CD4-positive, alpha-beta memory T cell (primary cell): ENCODE data around the gene AHSG. TPM values are rescaled to one million over a fixed set of nuclear protein-coding genes. Genes with fewer than 3 reads are reported as not detected.

Experiments
- CTCF ChIA-PET: fragments of 350-600 bp; sonication (Branson Sonifier 250); formaldehyde crosslinking; loops from one replicate; lab custom pipeline; 2021; ENCODE audit warnings: inconsistent platforms; ENCODE audit not compliant: partially characterized antibody; lab: Charles Lee
- POLR2A ChIA-PET: fragments of 350-600 bp; sonication (Branson Sonifier 250); formaldehyde crosslinking; loops from one replicate; lab custom pipeline; 2021; ENCODE audit not compliant: partially characterized antibody; lab: Charles Lee
- DNase-seq, 5 donors: peaks; one replicate each; pipeline versions ENCODE4 v3.0.0 to v3.0.0-alpha.2; 2020 to 2022; ENCODE audit warnings: mixed read lengths in 1 of 5
- H3K27ac ChIP-seq: one replicate; pipeline ENCODE4 v1.7.0; 2013; ENCODE audit warnings: low read depth, low read length
- H3K27me3 ChIP-seq: 2 replicates; pipeline ENCODE4 v1.7.0; 2013; ENCODE audit warnings: mild to moderate bottlenecking, low read length, moderate library complexity; ENCODE audit not compliant: insufficient read depth
- H3K36me3 ChIP-seq: 2 replicates; pipeline ENCODE4 v1.7.0; 2013; ENCODE audit warnings: mild to moderate bottlenecking, low read length, moderate library complexity; ENCODE audit not compliant: insufficient read depth
- H3K4me1 ChIP-seq: 2 replicates; pipeline ENCODE4 v1.7.0; 2013; ENCODE audit warnings: mild to moderate bottlenecking, low read length, moderate library complexity; ENCODE audit not compliant: insufficient read depth
- H3K4me3 ChIP-seq, 2 donors: one replicate each; pipeline ENCODE4 v1.7.0; 2013; ENCODE audit warnings: low read length in 2 of 2, mild to moderate bottlenecking in 1 of 2
- H3K9me3 ChIP-seq, 2 donors: one replicate each; pipeline ENCODE4 v1.7.0; 2013; ENCODE audit warnings: low read length in 2 of 2, control low read depth in 1 of 2; ENCODE audit not compliant: control insufficient read depth in 1 of 2
- H3K27ac Mint-ChIP-seq, 7 donors: one replicate each; pipeline ENCODE4 v1.8.0; 2020 to 2021; ENCODE audit warnings: mixed read lengths in 7 of 7, mild to moderate bottlenecking in 6 of 7, inconsistent platforms in 3 of 7, moderate library complexity in 3 of 7
- H3K27me3 Mint-ChIP-seq, 2 donors: one replicate each; pipeline ENCODE4 v1.8.0; 2020 to 2021; ENCODE audit warnings: mixed read lengths in 2 of 2
- H3K36me3 Mint-ChIP-seq, 2 donors: one replicate each; pipeline ENCODE4 v1.8.0; 2020 to 2021; ENCODE audit warnings: mixed read lengths in 2 of 2, inconsistent platforms in 1 of 2, mild to moderate bottlenecking in 1 of 2
- H3K4me1 Mint-ChIP-seq, 4 donors: one replicate each; pipeline ENCODE4 v1.8.0; 2020 to 2021; ENCODE audit warnings: mixed read lengths in 4 of 4, mild to moderate bottlenecking in 1 of 4
- H3K4me3 Mint-ChIP-seq, 8 donors: one replicate each; pipeline ENCODE4 v1.8.0; 2020 to 2021; ENCODE audit warnings: mixed read lengths in 8 of 8, mild to moderate bottlenecking in 7 of 8, moderate library complexity in 6 of 8, inconsistent platforms in 3 of 8
- H3K9me3 Mint-ChIP-seq, 8 donors: one replicate each; pipeline ENCODE4 v1.8.0; 2020 to 2021; ENCODE audit warnings: mixed read lengths in 8 of 8, mild to moderate bottlenecking in 5 of 8, inconsistent platforms in 3 of 8, moderate library complexity in 1 of 8
- intact Hi-C: fragments of 100-400 bp; cut with micrococcal nuclease; formaldehyde crosslinking; loops from one replicate; pipeline ENCODE4 v1.15.1; 2023
- polyA plus RNA-seq, 2 donors: library from polyadenylated mRNA; unstranded; fragments of 300-500 nt; fragmentation: Illumina TruSeq; gene quantifications; one replicate each; pipeline ENCODE4 v1.2.3, GENCODE V29; 2021
- total RNA-seq, 2 experiments: library from RNA; stranded (reverse); gene quantifications; one replicate each; pipeline ENCODE4 v1.2.3, GENCODE V29; 2021

Gene AHSG
- total and polyA plus RNA-seq, 4 experiments from 2014 or later, result not detected

- H3K4me1 ChIP-seq, result no peaks in the 10 kb centered on the region
- no peaks in the 10 kb centered on the region for H3K27me3 ChIP-seq
- Mint-ChIP-seq H3K27me3 (peaks cover 0 to 2% of the 10 kb centered on the region in 2 donors), H3K4me3 (no peak overlapping the region), H3K9me3 (no peaks in the 10 kb centered on the region), H3K4me1 (peaks cover 0 to 2% (median 0%) of the 10 kb centered on the region in 4 donors), H3K27ac (peak overlapping the region in 2 of 7 donors; percentile 7 to 37), H3K36me3 (no peaks in the 10 kb centered on the region)
- intact Hi-C loops, result no loop called here
- ChIA-PET CTCF (interaction anchor here (24.2 kb wide), 1 partner anchor 14 kb away, joined by 255 read pairs; the partner anchor contains the start of gene AHSG), POLR2A (no interaction called here)
- H3K9me3 ChIP-seq, result no peaks in the 10 kb centered on the region
- H3K36me3 ChIP-seq, result no peaks in the 10 kb centered on the region
- no peak for DNase-seq
- no peak overlapping the region for H3K4me3 ChIP-seq
- H3K27ac ChIP-seq, result no peak overlapping the region
Measured at GRCh38 chr3:186598794-186599141, 14.1 kb upstream of the AHSG start.

DNA sequence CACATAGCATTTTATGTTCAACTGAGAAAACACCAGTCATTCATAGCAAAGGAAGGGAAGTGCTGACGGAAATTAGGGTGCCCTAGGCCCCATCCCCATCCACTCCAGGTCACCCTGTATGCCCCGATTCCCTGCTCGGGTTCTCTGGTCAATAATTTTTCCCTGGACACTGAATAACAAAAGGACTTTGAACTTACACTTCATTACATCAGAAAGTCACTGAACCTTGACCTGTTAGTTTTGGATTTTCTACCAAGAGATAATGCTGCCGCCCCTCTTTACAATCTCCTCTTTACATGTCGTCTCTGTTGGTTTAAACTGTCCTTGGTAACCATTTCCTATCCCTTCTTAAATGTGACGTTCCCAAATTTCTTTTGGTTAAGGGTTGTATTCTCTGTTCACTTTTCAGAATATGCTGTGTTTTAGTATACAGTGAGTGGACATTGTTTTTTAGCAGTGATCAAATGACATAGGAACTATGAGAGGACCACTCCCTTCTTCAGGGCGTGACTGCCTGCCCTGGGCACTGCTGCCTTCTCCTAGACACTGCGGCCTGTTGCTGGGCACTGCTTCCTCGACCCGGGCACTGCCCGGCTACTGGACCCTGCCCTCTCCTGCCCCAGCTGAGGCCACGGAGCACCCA lies 13.6 kb upstream of the AHSG start:
- Mint-ChIP-seq H3K4me1 (peaks cover 0 to 2% (median 0%) of the 10 kb centered on the region in 4 donors), H3K27ac (no peak overlapping the region), H3K27me3 (peaks cover 0 to 2% of the 10 kb centered on the region in 2 donors), H3K4me3 (no peak overlapping the region), H3K36me3 (no peaks in the 10 kb centered on the region), H3K9me3 (no peaks in the 10 kb centered on the region)
- ChIA-PET POLR2A (interaction anchor here (1.2 kb wide), 1 partner anchor 184 kb away, joined by 4 read pairs; the partner anchor contains the start of gene EIF4A2), CTCF (interaction anchor here (24.2 kb wide), 1 partner anchor 14 kb away, joined by 255 read pairs; the partner anchor contains the start of gene AHSG)
- H3K4me3 ChIP-seq, result no peak overlapping the region
- no peak for DNase-seq
- H3K27me3 ChIP-seq, result no peaks in the 10 kb centered on the region
- no peaks in the 10 kb centered on the region for H3K9me3 ChIP-seq
- intact Hi-C loops, result no loop called here
- no peaks in the 10 kb centered on the region for H3K4me1 ChIP-seq
- H3K27ac ChIP-seq, result no peak overlapping the region
- H3K36me3 ChIP-seq, result no peaks in the 10 kb centered on the region

DNA sequence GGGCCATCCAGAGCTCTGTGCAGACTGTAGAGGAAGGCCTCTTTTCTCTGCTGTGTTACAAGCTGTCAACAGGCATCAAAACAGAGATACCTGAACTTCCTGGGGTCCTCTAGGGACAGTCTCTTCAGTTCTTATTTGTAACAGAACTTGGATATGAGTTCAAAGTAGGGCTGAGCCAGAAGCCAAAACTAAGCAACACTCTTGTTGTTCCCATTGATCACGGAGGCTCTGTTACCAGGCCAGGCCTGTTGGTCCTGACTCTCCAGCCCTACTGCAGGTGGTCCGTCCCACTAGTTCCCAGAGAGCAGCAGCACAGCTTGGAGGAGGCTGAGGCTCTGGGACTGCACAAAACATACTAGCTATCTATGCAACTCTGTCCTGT lies 13.1 kb upstream of the AHSG start:
- ChIA-PET POLR2A (interaction anchor here (1.2 kb wide), 1 partner anchor 184 kb away, joined by 4 read pairs; the partner anchor contains the start of gene EIF4A2), CTCF (interaction anchor here (24.2 kb wide), 1 partner anchor 13 kb away, joined by 255 read pairs; the partner anchor contains the start of gene AHSG)
- Mint-ChIP-seq H3K36me3 (no peaks in the 10 kb centered on the region), H3K27me3 (peaks cover 0 to 3% of the 10 kb centered on the region in 2 donors), H3K27ac (no peak overlapping the region), H3K4me3 (no peak overlapping the region), H3K4me1 (peaks cover 0 to 2% (median 0%) of the 10 kb centered on the region in 4 donors), H3K9me3 (no peaks in the 10 kb centered on the region)
- intact Hi-C loops, result no loop called here
- Histone ChIP-seq H3K4me1 (no peaks in the 10 kb centered on the region), H3K4me3 (no peak overlapping the region), H3K27me3 (no peaks in the 10 kb centered on the region), H3K9me3 (no peaks in the 10 kb centered on the region), H3K36me3 (no peaks in the 10 kb centered on the region), H3K27ac (no peak overlapping the region)
- DNase-seq, result no peak

DNA sequence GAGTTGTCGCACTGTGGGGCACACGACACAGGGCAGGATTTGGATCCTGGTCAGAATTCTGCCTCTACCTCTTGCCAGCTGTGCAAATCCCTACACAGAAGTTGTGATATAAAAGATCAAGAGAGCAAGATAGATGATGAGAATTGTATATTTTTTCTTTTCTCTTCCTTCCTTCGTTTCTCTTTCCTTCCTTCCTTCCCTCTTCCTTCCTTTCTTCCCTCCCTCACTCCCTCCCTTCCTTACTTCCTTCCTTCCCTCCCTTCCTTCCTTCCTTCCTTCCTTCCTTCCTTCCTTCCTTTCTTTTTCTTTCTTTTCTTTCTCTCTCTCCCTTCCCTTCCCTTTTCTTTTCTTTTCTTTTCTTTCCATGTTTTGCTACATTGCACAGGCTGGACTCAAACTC lies 12.0 kb upstream of the AHSG start:
- Mint-ChIP-seq H3K36me3 (no peaks in the 10 kb centered on the region), H3K4me1 (peaks cover 0 to 2% (median 0%) of the 10 kb centered on the region in 4 donors), H3K4me3 (no peak overlapping the region), H3K27ac (peak overlapping the region in 1 of 7 donors; percentile 52), H3K9me3 (no peaks in the 10 kb centered on the region), H3K27me3 (peaks cover 0 to 3% of the 10 kb centered on the region in 2 donors)
- no peak overlapping the region for H3K27ac ChIP-seq
- no peaks in the 10 kb centered on the region for H3K27me3 ChIP-seq
- H3K36me3 ChIP-seq, result no peaks in the 10 kb centered on the region
- DNase-seq, result no peak
- intact Hi-C loops, result no loop called here
- no peaks in the 10 kb centered on the region for H3K9me3 ChIP-seq
- no peaks in the 10 kb centered on the region for H3K4me1 ChIP-seq
- CTCF ChIA-PET, result interaction anchor here (24.2 kb wide), 1 partner anchor 12 kb away, joined by 255 read pairs; the partner anchor contains the start of gene AHSG
- POLR2A ChIA-PET, result no interaction called here
- H3K4me3 ChIP-seq, result no peak overlapping the region

DNA sequence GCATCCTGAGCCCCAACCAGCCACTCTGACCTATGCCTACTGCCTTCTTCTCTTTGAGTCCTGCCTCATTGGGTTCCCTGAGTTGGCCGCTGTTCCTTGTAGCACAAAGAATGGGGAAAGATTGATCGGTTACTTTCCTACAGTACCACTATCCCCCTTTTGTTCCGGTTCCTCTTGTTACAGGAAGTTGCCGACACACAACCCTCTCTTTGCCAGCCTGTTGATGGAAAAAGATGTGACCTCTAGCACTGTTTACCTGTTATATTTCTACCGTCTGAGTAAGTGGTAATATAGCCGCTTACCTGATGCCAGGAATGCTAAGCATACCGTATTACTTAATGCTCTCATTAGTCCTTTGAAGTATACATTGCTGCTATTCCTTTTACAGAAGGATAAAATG lies 9.7 kb upstream of the AHSG start:
- Histone ChIP-seq H3K36me3 (no peaks in the 10 kb centered on the region), H3K27ac (no peak overlapping the region), H3K4me1 (no peaks in the 10 kb centered on the region), H3K9me3 (no peaks in the 10 kb centered on the region), H3K4me3 (no peak overlapping the region), H3K27me3 (no peaks in the 10 kb centered on the region)
- no peak for DNase-seq
- ChIA-PET POLR2A (no interaction called here), CTCF (interaction anchor here (24.2 kb wide), 1 partner anchor 10 kb away, joined by 255 read pairs; the partner anchor contains the start of gene AHSG)
- Mint-ChIP-seq H3K27me3 (peaks cover 0 to 1% of the 10 kb centered on the region in 2 donors), H3K4me1 (peaks cover 0 to 2% (median 0%) of the 10 kb centered on the region in 4 donors), H3K4me3 (no peak overlapping the region), H3K36me3 (no peaks in the 10 kb centered on the region), H3K9me3 (no peaks in the 10 kb centered on the region), H3K27ac (no peak overlapping the region)
- intact Hi-C loops, result no loop called here

DNA sequence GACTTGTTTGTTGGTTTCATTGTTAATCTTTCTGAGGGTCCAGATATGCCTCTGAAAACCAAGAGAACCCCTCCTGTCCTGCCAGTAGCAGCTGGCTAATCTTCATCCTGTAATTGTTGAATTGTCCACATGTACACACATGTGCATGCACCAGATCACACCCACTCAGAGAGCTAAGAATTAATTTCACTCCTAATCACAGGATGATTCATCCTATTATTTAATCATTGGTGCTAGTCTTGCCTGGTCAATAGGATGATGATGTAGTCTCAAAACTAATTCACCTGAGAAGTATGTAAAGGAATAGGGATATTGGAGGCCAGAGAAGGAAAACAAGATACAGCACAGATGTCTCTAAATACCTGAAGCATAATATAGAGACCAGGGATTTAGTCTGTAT lies 7.8 kb upstream of the AHSG start:
- ChIA-PET POLR2A (no interaction called here), CTCF (interaction anchor here (24.2 kb wide), 1 partner anchor 8 kb away, joined by 255 read pairs; the partner anchor contains the start of gene AHSG)
- intact Hi-C loops, result no loop called here
- DNase-seq, result no peak
- no peak overlapping the region for H3K4me3 ChIP-seq
- H3K9me3 Mint-ChIP-seq, result no peaks in the 10 kb centered on the region
- H3K36me3 Mint-ChIP-seq, result no peaks in the 10 kb centered on the region
- H3K27ac ChIP-seq, result no peak overlapping the region
- H3K36me3 ChIP-seq, result no peaks in the 10 kb centered on the region
- no peak overlapping the region for H3K4me3 Mint-ChIP-seq
- no peaks in the 10 kb centered on the region for H3K4me1 ChIP-seq
- no peaks in the 10 kb centered on the region for H3K27me3 ChIP-seq
- peaks cover 0 to 2% (median 0%) of the 10 kb centered on the region in 4 donors for H3K4me1 Mint-ChIP-seq
- H3K27ac Mint-ChIP-seq, result no peak overlapping the region
- no peaks in the 10 kb centered on the region for H3K9me3 ChIP-seq
- peaks cover 0 to 1% of the 10 kb centered on the region in 2 donors for H3K27me3 Mint-ChIP-seq
